Placental epithelial cell (primary cell): ENCODE results near the gene NT5C1B. TPM values are rescaled to one million over a fixed set of nuclear protein-coding genes. Genes with fewer than 3 reads are reported as not detected.

ENCODE experiments used
- small RNA-seq: library from RNA; depleted of rRNA; stranded (forward); fragments of <200 nt; gene quantifications from one replicate; pipeline ENCODE3, GENCODE V24; 2012
- total RNA-seq: library from RNA; depleted of rRNA; stranded (reverse); fragments of >200 nt; gene quantifications from 2 replicates; pipeline ENCODE4 v1.2.3, GENCODE V29; 2012

Gene NT5C1B
- total RNA-seq = not detected in 2 replicates

GRCh38 chr2:18589354-18589753 is at the start of gene NT5C1B:
TSS of gene NT5C1B (minus strand) at chr2:18589569. CDS start at chr2:18589468, 101 bp downstream.

GRCh38 chr2:18560031-18560796 is 29.2 kb downstream of the NT5C1B start, which contains the start of gene RDH14:
TSS of gene RDH14 (minus strand) at chr2:18560653. CDS start at chr2:18560572, 81 bp downstream.

Small RNAs within 50 kb of the gene (small RNA-seq; reads per million reads assigned to genes)
- gene RNU6-1215P = not detected

Other genes starting within 250 kb of the NT5C1B start
- 17.3 and 22.3 TPM in 2 replicates for gene RDH14, start 28.9 kb downstream of the NT5C1B start, total RNA-seq